H1 (cell line): ENCODE measurements around the gene STK32C.

Experiments
- CTCF ChIP-seq, 3 experiments: IDR thresholded peaks; 1 replicate in 2 of 3; 2 replicates in 1 of 3; pipeline versions ENCODE4 v1.5.1 to v1.6.1; 2011; ENCODE audit warnings: low read length in 3 of 3, mild to moderate bottlenecking in 3 of 3, inconsistent platforms in 2 of 3, low read depth in 1 of 3, moderate library complexity in 1 of 3; ENCODE audit not compliant: insufficient read depth in 1 of 3; ENCODE audit errors: control extremely low read depth in 1 of 3
- EP300 ChIP-seq, 2 experiments: IDR thresholded peaks; 1 replicate in 1 of 2; 2 replicates in 1 of 2; pipeline ENCODE4 v1.6.1; 2011 to 2012; ENCODE audit warnings: low read depth in 2 of 2, low read length in 2 of 2, mild to moderate bottlenecking in 2 of 2, borderline replicate concordance in 1 of 2, inconsistent platforms in 1 of 2, moderate library complexity in 1 of 2
- GABPA ChIP-seq: IDR thresholded peaks from 2 replicates; pipeline ENCODE4 v1.6.1; 2011; ENCODE audit warnings: mild to moderate bottlenecking, low read length, moderate library complexity, borderline replicate concordance; ENCODE audit not compliant: insufficient read depth
- GTF2F1 ChIP-seq: IDR thresholded peaks from 2 replicates; pipeline ENCODE4 v1.6.1; 2012; ENCODE audit warnings: low read depth, low read length, improper control_type of control experiment, borderline replicate concordance
- PHF8 ChIP-seq: fragments of 200-600 bp; sonication (generic); conservative IDR thresholded peaks from 2 replicates; pipeline ENCODE4 v1.7.1; 2012; ENCODE audit warnings: low read depth, mild to moderate bottlenecking, inconsistent platforms, low read length, moderate library complexity
- POLR2A ChIP-seq, 2 experiments: IDR thresholded peaks; 1 replicate in 1 of 2; 2 replicates in 1 of 2; pipeline ENCODE4 v1.6.1; 2011; ENCODE audit warnings: low read depth in 2 of 2, low read length in 2 of 2, mild to moderate bottlenecking in 2 of 2; ENCODE audit errors: control extremely low read depth in 1 of 2
- POLR2AphosphoS5 ChIP-seq: IDR thresholded peaks from 2 replicates; pipeline ENCODE4 v1.6.1; 2011; ENCODE audit warnings: low read depth, low read length
- TAF7 ChIP-seq: optimal IDR thresholded peaks from 2 replicates; pipeline ENCODE3; 2011; ENCODE audit warnings: low read depth, mild to moderate bottlenecking, inconsistent platforms, low read length, moderate library complexity, borderline replicate concordance

DNA sequence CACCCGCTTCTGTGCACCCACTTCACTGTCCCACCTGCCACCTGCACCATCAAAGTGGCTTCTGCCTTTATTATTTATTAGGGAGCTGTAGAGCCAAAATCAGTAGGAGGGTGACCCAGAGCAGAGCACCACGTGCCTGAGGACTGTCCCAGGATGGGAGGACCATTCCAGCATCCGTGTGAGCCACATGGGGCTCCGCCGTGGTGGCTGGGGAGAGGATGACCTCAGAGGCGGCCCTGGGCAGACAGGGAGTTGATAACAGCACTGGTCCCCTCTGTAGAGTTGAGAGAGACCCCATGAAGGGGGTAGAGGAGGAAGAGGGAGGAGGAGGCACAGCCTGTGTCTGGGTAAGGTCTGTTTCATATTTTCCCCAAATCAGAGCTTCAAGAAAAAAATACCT is 129.7 kb downstream of the STK32C start:
- TF ChIP-seq EP300 (IDR thresholded peaks at IDR 0.05; ENCODE audit: borderline replicate concordance in 1 of 2, low read depth in 2 of 2, low read length in 2 of 2) (no peak), CTCF (IDR thresholded peaks at IDR 0.05; ENCODE audit: control extremely low read depth in 1 of 3, insufficient read depth in 1 of 3, low read depth in 1 of 3, low read length in 3 of 3) (no peak), POLR2A (IDR thresholded peaks at IDR 0.05; ENCODE audit: control extremely low read depth in 1 of 2, low read depth in 2 of 2, low read length in 2 of 2) (no peak), TAF7 (no peak), POLR2AphosphoS5 (no peak), GABPA (no peak), PHF8 (no peak), GTF2F1 (no peak)
